GM10266 (cell line): Measurements from ENCODE around the gene ACTL10.

ENCODE experiments used
- DNase-seq: peaks from one replicate; pipeline ENCODE4 v3.0.0; 2012; ENCODE audit errors: extremely low spot score
- TF ChIP-seq, protein P1 (sequence below): IDR thresholded peaks from 2 replicates; pipeline ENCODE4 v1.5.1; 2012; ENCODE audit warnings: mild to moderate bottlenecking, low read depth; ENCODE audit not compliant: control insufficient read depth, insufficient read depth; ENCODE audit errors: missing control alignments

ACTL10 gene

GRCh38 chr20:33675136-33675959 lies 8.6 kb downstream of the ACTL10 start:
- DNase-seq: no peak
- TF ChIP-seq, protein P1, sequence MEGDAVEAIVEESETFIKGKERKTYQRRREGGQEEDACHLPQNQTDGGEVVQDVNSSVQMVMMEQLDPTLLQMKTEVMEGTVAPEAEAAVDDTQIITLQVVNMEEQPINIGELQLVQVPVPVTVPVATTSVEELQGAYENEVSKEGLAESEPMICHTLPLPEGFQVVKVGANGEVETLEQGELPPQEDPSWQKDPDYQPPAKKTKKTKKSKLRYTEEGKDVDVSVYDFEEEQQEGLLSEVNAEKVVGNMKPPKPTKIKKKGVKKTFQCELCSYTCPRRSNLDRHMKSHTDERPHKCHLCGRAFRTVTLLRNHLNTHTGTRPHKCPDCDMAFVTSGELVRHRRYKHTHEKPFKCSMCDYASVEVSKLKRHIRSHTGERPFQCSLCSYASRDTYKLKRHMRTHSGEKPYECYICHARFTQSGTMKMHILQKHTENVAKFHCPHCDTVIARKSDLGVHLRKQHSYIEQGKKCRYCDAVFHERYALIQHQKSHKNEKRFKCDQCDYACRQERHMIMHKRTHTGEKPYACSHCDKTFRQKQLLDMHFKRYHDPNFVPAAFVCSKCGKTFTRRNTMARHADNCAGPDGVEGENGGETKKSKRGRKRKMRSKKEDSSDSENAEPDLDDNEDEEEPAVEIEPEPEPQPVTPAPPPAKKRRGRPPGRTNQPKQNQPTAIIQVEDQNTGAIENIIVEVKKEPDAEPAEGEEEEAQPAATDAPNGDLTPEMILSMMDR: no peak

DNA sequence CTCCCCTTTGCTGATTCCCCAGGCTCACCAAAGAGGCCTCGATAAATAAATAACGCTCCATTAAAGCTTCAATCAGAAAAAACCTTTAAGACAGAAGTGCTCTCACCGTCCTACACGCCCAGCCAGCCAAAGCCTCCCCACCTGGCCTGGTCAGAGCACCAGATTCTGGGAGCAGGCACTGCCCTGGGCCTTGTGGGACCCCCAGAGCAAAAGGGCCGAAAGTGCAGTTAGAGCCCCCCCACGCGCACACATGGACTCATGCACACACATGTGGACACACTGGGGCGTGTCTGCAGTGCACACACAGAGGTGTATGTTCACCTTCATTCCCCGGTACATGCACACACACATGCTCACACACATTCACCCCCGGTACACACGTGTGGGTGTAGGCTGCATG lies 9.4 kb downstream of the ACTL10 start:
- TF ChIP-seq, protein P1: no peak
- DNase-seq: no peak

DNA sequence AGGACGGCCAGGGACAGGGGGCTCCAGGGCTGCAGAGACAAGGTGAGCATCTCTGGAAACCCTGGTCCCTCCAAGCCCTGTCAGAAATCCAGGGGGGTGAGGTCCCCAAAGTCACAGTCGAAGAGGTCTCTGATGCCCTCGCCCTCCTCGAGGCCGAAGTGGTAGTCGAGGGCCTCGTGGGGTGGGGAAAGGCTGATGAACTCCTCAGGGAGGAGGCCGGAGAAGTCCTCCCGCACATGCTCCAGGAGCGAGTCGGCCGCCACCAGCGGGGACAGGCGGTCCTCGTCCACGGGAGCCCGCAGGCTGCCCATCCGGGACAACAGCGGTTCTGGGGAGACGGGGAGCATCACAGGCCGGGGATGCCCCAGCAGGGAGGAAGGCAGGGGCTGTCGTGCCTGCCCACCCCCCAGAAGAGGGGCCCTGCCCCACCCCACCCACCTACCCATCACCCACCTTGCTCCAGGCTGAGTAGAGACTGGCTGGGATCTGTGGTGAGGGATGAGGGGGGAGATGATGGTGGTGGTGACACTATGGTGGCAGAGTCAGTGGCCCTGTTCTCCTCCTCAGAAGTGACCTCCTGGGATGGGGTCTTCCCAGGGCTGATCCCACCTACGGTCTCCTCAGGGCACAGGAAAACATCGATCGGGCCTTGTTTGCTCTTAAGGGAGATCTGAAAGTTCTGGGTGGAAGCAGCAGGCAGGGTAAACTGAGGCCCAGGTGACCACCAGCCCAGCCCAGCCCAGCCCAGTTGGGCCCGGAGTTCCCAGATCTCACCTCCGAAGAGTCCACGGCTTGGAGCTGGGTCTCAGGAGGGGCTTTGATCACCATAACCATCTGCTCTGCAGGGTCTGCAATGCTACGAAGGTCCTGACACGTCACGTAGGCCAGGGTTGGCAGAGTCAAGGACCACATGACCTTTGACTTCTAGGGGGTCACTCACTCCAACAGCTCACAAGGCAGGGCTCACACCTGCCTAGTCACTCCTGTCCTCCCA lies 10.2 kb downstream of the ACTL10 start:
- TF ChIP-seq, protein P1: no peak
- DNase-seq: no peak

GRCh38 chr20:33677991-33678702 lies 11.4 kb downstream of the ACTL10 start:
- no peak for DNase-seq
- TF ChIP-seq, protein P1: no peak

- TF ChIP-seq, protein P1: no peak
- DNase-seq: peak; percentile 70
These were observed 13.2 kb downstream of the ACTL10 start for GRCh38 chr20:33679758-33680485.

DNA sequence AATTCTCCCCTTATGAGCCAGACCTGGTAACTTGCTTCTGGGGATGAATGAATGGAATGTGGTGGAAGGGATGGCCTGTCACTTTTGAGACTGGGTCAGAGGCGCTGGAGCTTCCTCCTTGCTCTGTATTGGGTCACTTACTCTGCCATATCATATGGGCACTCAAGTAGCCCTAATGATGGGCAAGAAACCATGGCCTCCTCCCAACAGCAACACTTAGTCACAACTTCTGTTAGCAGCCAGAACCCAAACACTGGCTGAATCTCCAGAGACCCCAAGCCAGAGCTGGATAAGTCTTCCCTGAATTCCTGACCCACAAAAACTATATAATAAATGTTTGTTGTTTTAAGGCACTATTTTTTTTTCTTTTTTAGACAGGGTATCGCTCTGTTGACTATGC lies 13.9 kb downstream of the ACTL10 start:
- TF ChIP-seq, protein P1: no peak
- DNase-seq: no peak
